ENCODE measurements around the gene ABCB9.

DNA sequence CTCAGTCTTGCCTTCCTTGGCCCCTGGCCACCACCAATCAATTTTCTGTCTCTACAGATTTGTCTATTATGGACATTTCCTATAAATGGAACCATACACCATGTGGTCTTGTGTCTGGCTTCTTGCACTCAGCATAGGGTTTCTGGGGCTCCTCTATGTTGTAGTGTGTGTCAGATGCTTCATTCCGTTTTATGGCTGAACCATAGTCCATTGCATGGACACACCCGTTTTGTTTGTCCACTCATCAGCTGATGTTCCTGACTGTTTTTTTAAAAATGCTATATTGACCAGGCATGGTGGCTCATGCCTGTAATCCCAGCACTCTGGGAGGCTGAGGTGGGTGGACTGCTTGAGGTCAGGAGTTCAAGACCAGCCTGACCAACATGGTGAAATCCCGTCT lies 35.2 kb upstream of the ABCB9 start:
- no peak for TF ChIP-seq EP300 (IDR thresholded peaks at IDR 0.05)
- no peak for TF ChIP-seq POLR2A (IDR thresholded peaks at IDR 0.05)

Data from gastroesophageal sphincter (tissue), 2 donors.